ENCODE results near the gene STK11IP.
"Not testable (repeated sequence)": the region's sequence is repeated elsewhere in the genome, so short reads cannot be mapped to it uniquely, and the experiment has no call there.

The STK11IP gene

GRCh38 chr2:219644801-219645480 lies 47.3 kb downstream of the STK11IP start:
- in situ Hi-C loops (cut with MboI; ENCODE audit: low sequenced_read_pairs), result no loop called here

- in situ Hi-C loops (cut with MboI; ENCODE audit: low sequenced_read_pairs), result no loop called here
Measured at GRCh38 chr2:219645631-219646527, 48.2 kb downstream of the STK11IP start.

GRCh38 chr2:219648176-219648575 lies 50.5 kb downstream of the STK11IP start:
- in situ Hi-C loops (cut with MboI; ENCODE audit: low sequenced_read_pairs), result no loop called here

- in situ Hi-C loops (cut with MboI; ENCODE audit: low sequenced_read_pairs), result no loop called here
Measured at GRCh38 chr2:219648963-219649362, 51.3 kb downstream of the STK11IP start.

GRCh38 chr2:219650426-219651248 lies 53.0 kb downstream of the STK11IP start:
- in situ Hi-C loops (cut with MboI; ENCODE audit: low sequenced_read_pairs), result no loop called here

- in situ Hi-C loops (cut with MboI; ENCODE audit: low sequenced_read_pairs), result not testable (repeated sequence)
Measured at GRCh38 chr2:219651656-219652055, 54.0 kb downstream of the STK11IP start.

- in situ Hi-C loops (cut with MboI; ENCODE audit: low sequenced_read_pairs), result no loop called here
Measured at GRCh38 chr2:219656526-219656925, 58.9 kb downstream of the STK11IP start.

- in situ Hi-C loops (cut with MboI; ENCODE audit: low sequenced_read_pairs), result no loop called here
Measured at GRCh38 chr2:219658196-219658846, 60.7 kb downstream of the STK11IP start.

GRCh38 chr2:219658874-219659273 lies 61.2 kb downstream of the STK11IP start:
- in situ Hi-C loops (cut with MboI; ENCODE audit: low sequenced_read_pairs), result no loop called here

GRCh38 chr2:219661197-219661954 lies 63.7 kb downstream of the STK11IP start:
- in situ Hi-C loops (cut with MboI; ENCODE audit: low sequenced_read_pairs), result no loop called here

GRCh38 chr2:219661955-219662395 lies 64.3 kb downstream of the STK11IP start:
- in situ Hi-C loops (cut with MboI; ENCODE audit: low sequenced_read_pairs), result no loop called here

GRCh38 chr2:219662566-219662965 lies 64.9 kb downstream of the STK11IP start:
- in situ Hi-C loops (cut with MboI; ENCODE audit: low sequenced_read_pairs), result no loop called here

- in situ Hi-C loops (cut with MboI; ENCODE audit: low sequenced_read_pairs), result no loop called here
Measured at GRCh38 chr2:219663116-219663762, 65.6 kb downstream of the STK11IP start.

GRCh38 chr2:219664041-219664440 lies 66.4 kb downstream of the STK11IP start:
- in situ Hi-C loops (cut with MboI; ENCODE audit: low sequenced_read_pairs), result no loop called here

- in situ Hi-C loops (cut with MboI; ENCODE audit: low sequenced_read_pairs), result no loop called here
Measured at GRCh38 chr2:219664944-219665343, 67.3 kb downstream of the STK11IP start.

GRCh38 chr2:219665926-219666325 lies 68.3 kb downstream of the STK11IP start:
- in situ Hi-C loops (cut with MboI; ENCODE audit: low sequenced_read_pairs), result no loop called here

All from hTERT RPE-1 (cell line).